NOMO-1 treated with dmso at 0.1 percent for 144 hours (cell line): ENCODE data around the gene SRA1.
A peak's percentile ranks its signal among the peaks of the same experiment; 100 is the strongest.

Experiments
- DNase-seq: peaks from one replicate; lab custom pipeline; 2025; ENCODE audit not compliant: unreplicated experiment; lab: John Stamatoyannopoulos, UW

Gene SRA1

DNA sequence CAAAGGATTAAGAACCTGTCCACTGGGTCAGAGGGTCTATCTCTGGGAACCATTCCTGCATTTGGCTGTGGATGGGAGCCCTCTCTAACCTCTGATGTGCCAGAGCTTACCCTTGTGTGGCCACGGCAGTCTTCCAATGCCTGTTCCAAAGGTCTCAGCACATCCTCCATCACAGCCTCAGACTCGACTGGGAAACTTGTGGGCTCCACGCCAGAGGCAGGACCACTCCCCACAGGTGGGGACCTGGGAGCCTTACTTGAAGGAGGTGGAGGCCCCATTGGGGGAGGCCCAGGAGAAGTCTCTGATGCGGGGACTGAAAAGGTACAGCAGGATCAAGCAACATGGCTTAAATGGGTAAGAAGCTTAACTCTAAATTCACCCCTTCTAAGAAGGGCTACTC lies 5.4 kb downstream of the SRA1 start:
- DNase-seq, result no peak

DNA sequence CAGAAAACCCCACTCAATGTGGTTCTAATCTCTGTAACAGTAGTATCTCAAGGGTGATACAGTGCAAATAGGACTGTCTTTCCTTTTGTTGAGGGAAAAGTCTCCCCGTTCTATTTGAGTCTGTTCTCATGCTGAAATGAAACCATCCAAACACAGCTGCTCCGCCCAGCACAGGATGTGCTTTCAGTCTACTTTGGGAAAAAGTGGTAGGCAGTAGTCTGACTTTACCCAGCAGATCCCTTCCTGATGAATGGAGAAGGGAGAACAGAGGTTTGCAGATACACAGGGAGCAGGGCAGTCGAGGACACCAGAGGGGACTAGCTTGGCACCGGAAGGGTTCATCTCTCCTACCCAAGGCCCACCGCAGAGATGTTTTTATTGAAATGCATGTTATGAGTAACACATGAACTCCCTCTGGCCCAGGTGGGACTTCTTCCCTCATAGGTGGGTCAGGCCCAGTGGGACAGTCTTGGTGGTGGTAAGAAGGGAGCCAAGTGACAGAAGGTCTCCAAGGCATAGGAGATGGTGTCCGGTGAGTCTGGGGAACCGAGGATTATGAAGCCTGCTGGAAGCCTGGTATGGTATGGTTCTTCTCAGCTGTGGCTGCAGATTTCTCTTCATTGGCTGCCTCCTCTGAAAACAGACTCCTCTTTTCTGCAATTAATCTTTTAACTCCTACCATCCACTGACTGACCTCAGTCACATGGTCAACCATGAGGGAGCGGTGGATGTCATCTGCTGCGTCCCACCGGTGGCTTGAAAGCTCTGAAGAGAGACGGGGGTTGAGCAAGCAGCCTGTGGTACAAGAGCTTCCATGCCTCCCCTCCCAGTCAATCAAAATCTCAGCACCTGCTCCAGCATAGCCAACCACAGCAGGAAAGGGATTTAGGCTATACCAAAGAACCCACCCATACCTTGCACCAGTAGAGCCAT lies 6.9 kb downstream of the SRA1 start:
- DNase-seq, result no peak

DNA sequence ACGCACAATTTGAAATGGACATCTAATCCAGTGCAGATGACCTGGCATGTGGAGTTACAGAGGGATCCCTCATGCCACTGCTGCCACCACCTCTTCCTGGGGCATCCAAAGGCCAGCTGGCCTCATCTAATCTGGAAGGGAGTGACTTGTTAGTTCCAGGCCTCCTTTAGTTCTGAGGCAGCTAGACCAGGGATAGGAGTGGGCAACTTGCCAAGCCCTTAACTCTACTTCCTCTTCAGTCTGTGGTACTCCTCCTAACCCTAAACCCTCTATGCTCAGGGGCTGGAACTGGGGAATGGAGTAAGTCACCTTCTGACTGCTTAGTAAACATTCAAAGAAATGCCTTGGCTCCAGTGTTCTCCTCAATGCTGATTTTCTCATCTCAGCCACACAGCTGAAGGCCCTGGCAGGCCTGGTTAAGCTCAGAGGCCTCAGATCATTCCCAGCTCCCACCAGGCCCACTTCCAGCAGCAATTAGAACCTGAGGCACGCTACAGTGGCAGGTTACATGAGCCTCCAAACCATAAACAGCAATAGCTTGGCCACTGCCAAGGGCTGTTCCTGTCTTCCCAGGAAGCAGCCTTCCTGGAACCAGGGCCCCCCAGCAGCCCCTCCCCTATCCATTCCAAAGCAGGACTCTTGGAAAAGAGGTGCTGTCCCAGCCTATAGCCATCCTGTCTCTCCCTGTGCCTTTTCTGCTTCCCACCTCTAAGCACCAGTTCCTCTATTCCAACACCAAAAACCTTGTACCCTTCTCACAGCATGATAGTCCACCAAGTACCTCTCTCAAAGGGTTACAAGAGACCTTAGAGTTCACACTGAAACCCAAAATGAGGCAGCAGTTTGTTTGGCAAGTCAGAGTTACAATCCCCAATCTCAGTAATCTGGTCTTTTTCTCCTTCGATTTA lies 7.8 kb downstream of the SRA1 start:
- peak; percentile 67 for DNase-seq

DNA sequence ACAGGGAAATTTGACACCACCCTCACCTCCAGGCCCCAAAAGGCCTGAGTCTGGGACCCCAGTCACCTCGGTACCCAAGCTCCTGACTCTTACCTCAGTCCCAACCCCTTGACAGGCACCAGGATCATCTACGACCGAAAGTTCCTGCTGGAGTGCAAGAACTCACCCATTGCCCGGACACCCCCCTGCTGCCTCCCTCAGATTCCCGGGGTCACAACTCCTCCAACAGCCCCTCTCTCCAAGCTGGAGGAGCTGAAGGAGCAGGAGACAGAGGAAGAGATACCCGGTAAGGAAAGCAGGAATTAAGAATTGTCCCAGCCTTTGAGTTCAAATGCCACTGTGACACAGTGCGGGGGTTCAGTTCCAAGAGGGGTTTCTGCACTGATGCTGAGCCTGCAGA lies 8.5 kb downstream of the SRA1 start:
- DNase-seq, result no peak

DNA sequence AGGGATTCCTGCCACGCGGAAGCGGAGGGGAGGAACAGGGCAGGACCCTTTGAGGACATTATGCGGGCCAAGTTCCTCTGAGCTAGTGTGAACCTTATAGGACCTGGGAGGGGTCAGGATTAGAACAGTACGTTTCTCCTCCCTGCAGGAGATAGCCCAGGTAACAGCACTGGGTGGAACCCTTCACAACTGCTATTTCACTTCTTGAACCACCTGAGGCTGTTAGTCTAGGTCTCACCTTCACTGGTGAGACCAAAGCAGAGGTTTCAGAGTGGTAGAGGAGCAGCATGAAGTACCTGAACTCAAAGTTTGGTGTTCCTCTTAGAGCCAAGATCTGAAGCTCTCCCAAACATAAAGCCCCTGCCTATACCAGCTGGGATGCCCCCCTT lies 9.0 kb downstream of the SRA1 start:
- no peak for DNase-seq

DNA sequence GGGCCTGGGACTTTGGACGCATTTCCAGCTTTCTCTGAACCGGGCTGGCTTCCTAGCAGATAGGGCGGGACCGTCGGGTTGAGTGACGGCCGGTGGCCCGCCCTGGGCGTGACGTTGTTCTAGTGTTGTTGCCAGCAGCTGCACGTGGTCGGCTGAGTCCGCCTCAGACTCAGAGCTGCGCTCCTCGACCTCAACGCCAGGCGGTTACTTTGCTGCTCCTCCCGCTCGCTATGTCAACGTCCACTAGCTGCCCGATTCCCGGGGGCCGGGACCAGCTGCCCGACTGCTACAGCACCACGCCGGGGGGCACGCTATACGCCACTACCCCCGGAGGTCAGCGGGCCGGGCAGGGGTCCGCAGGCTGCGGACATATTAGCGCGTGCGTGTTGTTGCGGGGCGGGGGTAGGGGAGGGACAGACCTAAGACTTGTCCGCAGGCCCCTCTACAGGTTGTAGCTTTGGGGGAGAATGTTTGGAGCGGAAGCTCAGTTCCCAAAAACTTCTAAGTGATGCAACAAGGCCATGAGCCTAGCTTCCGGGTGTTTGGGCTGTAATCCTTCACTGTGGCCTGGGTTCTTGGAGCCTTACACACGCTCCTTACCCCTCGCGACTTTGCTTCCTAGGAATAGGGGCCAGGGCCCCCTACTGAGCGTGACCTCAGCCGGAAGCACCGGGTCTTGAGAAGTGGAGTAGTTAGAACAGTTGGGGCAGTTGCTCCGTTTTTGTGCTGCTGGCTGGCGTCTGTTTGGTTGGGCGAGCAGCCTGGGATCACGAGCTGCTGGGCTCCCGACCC lies 9.6 kb downstream of the SRA1 start, which contains the start of gene EIF4EBP3:
TSS of gene EIF4EBP3 (plus strand) at position 155 of the 792 bp plus-strand sequence. CDS start at position 231, 76 bp downstream.
- peak; percentile 82 for DNase-seq

DNA sequence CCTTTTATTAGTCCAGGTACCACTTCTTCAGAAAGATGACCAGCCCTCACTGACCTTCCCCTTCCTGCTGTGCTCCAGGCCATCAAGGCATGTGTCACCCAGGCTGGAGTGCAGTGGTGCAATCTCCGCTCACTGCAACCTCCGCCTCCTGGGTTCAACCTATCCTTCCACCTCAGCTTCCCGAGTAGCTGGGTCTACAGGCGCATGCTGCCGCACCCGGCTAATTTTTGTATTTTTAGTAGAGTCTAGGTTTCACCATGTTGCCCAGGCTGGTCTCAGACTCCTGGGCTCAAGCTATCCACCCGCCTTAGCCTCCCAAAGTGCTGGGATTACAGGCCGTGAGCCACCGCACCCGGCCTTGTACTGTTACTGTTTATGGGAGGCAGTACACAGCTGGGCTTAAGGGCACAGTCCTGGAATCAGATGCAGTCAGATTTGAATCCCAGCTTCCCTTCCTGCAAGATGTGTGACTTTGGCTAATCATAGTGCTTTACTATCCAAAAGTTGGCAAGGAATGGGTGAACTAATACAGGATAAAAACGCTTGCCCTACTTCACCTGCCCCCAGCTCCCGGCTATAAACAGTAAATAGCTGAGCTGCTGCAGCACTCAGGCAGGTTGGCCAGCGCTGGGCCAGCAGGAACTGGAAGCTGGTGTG lies 10.3 kb downstream of the SRA1 start:
- DNase-seq, result no peak

DNA sequence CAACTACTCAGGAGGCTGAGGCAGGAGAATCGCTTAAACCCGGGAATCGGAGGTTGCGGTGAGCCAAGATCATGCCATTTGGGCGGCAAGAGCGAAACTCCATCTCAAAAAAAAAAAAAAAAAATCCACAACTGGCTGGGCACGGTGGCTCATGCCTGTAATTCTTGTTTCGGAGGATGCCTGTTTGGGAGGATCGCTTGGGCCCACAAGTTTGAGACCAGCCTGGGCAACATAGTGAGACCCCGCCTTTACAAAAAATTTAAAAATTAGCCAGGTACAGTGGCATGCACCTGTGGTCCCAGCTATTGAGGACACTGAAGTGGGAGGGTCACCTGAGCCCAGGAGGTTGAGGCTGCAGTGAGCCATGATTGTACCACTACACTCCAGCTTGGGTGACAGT lies 11.7 kb downstream of the SRA1 start:
- no peak for DNase-seq

DNA sequence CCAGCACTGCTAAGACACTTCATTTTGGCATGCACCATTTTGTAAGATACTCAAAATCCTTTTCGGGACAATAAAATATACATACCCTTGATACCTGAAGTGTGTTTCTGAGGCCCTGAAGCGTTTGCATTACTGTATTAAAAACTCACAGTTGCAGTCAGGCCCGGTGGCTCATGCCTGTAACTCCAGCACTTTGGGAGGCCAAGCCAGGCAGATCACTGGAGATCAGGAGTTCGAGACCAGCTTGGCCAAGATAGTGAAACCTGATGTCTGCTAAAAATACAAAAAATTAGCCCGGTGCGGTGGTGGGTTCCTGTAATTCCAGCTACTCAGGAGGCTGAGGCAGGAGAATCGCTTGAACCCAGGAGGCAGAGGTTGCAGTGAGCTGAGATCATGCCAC lies 12.3 kb downstream of the SRA1 start:
- DNase-seq, result no peak

DNA sequence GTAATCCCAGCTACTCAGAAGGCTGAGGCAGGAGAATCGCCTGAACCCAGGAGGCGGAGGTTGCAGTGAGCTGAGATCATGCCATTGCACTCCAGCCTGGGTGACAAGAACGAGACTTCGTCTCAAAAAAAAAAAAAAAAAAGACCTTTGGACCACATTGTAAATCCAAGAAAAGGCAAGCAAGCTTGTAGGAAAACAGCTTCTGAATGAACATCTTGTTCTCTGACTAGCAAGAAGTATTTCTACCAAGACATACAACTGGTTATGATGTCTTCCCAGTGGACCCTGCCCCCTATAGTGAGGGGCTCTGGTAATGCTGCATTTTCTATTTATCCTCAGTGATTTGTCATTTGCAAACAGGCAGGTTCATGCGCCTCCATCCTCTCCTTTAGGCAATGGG lies 14.3 kb downstream of the SRA1 start:
- DNase-seq, result no peak

DNA sequence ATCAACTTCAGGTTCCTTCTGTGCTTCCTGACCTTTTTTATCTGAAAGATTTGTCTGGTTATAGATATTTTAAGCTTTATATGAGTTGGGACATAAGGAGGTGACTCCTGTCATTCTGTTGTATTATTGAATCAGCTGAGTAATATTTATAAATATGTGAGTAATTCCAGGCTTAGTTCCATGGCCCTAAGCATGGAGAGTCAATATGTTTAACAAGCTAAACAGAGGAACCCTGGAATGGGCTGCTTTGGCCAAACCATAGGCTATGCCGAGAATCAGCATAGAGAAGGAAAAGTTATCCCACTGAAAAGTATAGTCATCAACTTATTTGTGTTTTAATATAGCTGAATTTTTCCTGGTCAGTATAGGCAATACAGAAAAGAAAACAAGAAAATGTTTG lies 17.0 kb downstream of the SRA1 start:
- no peak for DNase-seq

DNA sequence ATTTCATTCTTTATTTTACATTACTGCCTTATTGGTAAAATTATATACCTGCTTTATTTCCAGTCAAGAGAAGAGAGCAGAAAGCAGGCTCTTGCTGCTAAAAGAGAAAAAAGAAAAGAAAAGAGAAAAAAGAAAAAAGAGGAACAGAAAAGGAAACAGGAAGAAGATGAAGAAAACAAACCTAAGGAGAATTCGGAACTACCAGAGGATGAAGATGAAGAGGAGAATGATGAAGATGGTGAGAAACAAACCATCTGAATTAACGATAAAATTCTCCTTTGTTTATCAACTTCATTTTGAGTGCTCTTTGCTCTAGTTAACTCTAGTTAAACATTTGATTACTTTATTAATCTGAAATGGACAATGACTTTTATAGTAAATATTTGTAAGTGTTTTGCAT lies 33.3 kb downstream of the SRA1 start:
- no peak for DNase-seq

DNA sequence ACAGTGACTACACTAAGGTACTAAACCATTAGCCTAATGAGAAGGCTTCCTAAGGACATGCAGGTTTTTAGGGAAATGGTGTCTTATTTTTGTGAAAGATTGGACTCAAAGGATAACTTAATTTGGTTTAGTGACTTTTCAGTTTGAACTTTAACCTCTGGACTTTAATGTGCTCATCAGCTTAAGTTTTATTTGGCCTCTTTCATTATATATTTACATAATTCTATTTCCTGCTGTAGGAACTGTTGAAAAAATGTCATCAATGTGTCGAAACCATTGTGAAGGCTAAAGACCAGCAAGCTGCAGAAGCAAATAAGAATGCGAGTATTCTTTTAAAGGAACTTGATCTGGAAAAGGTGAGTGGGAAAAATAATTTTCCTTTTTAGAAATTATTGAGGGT lies 44.1 kb downstream of the SRA1 start:
- DNase-seq, result no peak

DNA sequence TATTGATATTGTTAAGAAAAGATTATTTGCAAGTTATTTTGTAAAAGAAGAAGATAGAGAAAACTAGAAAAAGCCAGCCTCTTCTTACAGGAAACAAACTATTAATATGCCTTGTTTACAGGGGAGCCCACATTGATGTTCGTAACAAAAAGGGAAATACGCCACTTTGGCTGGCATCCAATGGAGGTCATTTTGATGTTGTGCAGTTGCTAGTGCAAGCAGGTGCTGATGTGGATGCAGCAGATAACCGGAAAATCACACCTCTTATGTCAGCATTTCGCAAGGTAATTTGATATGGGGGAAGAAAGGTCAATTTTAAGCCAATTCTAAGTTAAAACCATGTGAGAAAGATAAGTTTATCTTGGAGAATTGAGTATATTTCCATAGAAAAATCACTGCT lies 47.4 kb downstream of the SRA1 start:
- no peak for DNase-seq

DNA sequence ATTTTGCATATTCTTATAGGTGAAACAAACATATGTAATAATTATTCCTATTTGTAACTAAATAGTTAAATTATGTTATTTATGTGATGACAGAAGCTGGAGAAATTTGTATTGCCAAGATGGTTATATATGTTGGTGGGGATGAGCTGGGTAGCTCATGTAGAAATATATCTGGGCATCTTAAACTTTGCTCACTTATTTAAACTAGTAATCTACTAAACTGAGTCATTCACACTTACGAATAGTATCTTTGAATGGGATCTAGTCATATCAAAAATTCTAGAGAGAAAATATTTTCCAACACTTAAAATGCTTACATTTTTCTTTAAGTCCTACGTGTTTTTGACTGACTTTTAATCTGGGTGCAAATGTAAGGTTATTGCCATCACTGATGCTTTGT lies 54.4 kb downstream of the SRA1 start:
- no peak for DNase-seq
